B cell (primary cell): ENCODE results near the gene DGCR2.

Experiments
- EZH2 ChIP-seq: IDR thresholded peaks from 2 replicates; pipeline ENCODE4 v1.6.1; 2012; ENCODE audit warnings: borderline replicate concordance, low read depth, mild to moderate bottlenecking, moderate library complexity, low read length; ENCODE audit not compliant: insufficient read depth, poor library complexity, severe bottlenecking
- TF ChIP-seq, protein P1 (sequence below): fragments of 200-600 bp; IDR thresholded peaks from one replicate; pipeline ENCODE4 v1.8.0; 2022; ENCODE audit warnings: antibody characterized with exemption, mild to moderate bottlenecking

- TF ChIP-seq, protein P1, sequence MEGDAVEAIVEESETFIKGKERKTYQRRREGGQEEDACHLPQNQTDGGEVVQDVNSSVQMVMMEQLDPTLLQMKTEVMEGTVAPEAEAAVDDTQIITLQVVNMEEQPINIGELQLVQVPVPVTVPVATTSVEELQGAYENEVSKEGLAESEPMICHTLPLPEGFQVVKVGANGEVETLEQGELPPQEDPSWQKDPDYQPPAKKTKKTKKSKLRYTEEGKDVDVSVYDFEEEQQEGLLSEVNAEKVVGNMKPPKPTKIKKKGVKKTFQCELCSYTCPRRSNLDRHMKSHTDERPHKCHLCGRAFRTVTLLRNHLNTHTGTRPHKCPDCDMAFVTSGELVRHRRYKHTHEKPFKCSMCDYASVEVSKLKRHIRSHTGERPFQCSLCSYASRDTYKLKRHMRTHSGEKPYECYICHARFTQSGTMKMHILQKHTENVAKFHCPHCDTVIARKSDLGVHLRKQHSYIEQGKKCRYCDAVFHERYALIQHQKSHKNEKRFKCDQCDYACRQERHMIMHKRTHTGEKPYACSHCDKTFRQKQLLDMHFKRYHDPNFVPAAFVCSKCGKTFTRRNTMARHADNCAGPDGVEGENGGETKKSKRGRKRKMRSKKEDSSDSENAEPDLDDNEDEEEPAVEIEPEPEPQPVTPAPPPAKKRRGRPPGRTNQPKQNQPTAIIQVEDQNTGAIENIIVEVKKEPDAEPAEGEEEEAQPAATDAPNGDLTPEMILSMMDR: no peak
- no peak for TF ChIP-seq EZH2
These were observed 47.1 kb upstream of the DGCR2 start for GRCh38 chr22:19169002-19169946.
